SK-N-MC (cell line): ENCODE results near the gene MIEF1.
A peak's percentile ranks its signal among the peaks of the same experiment; 100 is the strongest.

Experiments used
- DNase-seq: peaks from one replicate; pipeline ENCODE4 v3.0.0-alpha.2; 2011; ENCODE audit warnings: low read depth, low spot score
- H3K27ac ChIP-seq: fragments of 200-600 bp; sonication (generic); 2 replicates; pipeline ENCODE4 v1.5.1; 2016; ENCODE audit warnings: mixed run types
- H3K36me3 ChIP-seq: fragments of 200-600 bp; sonication (generic); 2 replicates; pipeline ENCODE4 v1.6.1; 2017; ENCODE audit warnings: antibody characterized with exemption, low read length, mixed read lengths; ENCODE audit not compliant: insufficient read depth
- H3K4me3 ChIP-seq: fragments of 200-600 bp; sonication (generic); 2 replicates; pipeline ENCODE4 v1.5.1; 2016
- H3K9ac ChIP-seq: fragments of 200-600 bp; sonication (generic); 2 replicates; pipeline ENCODE4 v1.8.0; 2017; ENCODE audit warnings: mixed run types, mixed read lengths; ENCODE audit not compliant: insufficient read length
- H3K9me3 ChIP-seq: fragments of 200-600 bp; sonication (generic); 2 replicates; pipeline ENCODE4 v1.6.1; 2017; ENCODE audit warnings: low read depth, mild to moderate bottlenecking, antibody characterized with exemption, low read length, moderate library complexity, mixed read lengths
- EZH2 ChIP-seq: fragments of 200-600 bp; sonication (generic); IDR thresholded peaks from one replicate; pipeline ENCODE4 v1.6.1; 2017; ENCODE audit warnings: antibody characterized with exemption
- FOXP2 ChIP-seq: optimal IDR thresholded peaks from 2 replicates; pipeline ENCODE3; 2011; ENCODE audit warnings: mild to moderate bottlenecking, moderate library complexity; ENCODE audit not compliant: insufficient read depth; ENCODE audit errors: extremely low read length, control extremely low read depth
- POLR2AphosphoS5 ChIP-seq: IDR thresholded peaks from 2 replicates; pipeline ENCODE4 v1.6.1; 2012; ENCODE audit warnings: mild to moderate bottlenecking, low read depth, low read length, borderline replicate concordance

MIEF1 gene

GRCh38 chr22:39481595-39481994 lies 20.5 kb upstream of the MIEF1 start:
- H3K27ac ChIP-seq, result no peak overlapping the region
- H3K36me3 ChIP-seq, result no peaks in the 10 kb centered on the region
- no peak for TF ChIP-seq POLR2AphosphoS5
- H3K4me3 ChIP-seq, result no peak overlapping the region
- H3K9ac ChIP-seq, result no peak overlapping the region
- H3K9me3 ChIP-seq, result no peaks in the 10 kb centered on the region
- no peak for DNase-seq

GRCh38 chr22:39482768-39483167 lies 19.3 kb upstream of the MIEF1 start:
- H3K27ac ChIP-seq, result no peak overlapping the region
- DNase-seq, result no peak
- no peak overlapping the region for H3K9ac ChIP-seq
- no peak for TF ChIP-seq EZH2
- no peak for TF ChIP-seq POLR2AphosphoS5
- TF ChIP-seq FOXP2, result no peak
- H3K4me3 ChIP-seq, result no peak overlapping the region
- H3K9me3 ChIP-seq, result no peaks in the 10 kb centered on the region
- no peaks in the 10 kb centered on the region for H3K36me3 ChIP-seq

GRCh38 chr22:39486951-39487825 lies 14.9 kb upstream of the MIEF1 start:
- no peak for DNase-seq
- Histone ChIP-seq H3K36me3 (no peaks in the 10 kb centered on the region), H3K27ac (no peak overlapping the region), H3K4me3 (no peak overlapping the region), H3K9me3 (no peaks in the 10 kb centered on the region), H3K9ac (no peak overlapping the region)
- no peak for TF ChIP-seq FOXP2
- TF ChIP-seq POLR2AphosphoS5, result no peak
- TF ChIP-seq EZH2, result no peak

- H3K27ac ChIP-seq, result no peak overlapping the region
- no peaks in the 10 kb centered on the region for H3K9me3 ChIP-seq
- no peak overlapping the region for H3K9ac ChIP-seq
- no peaks in the 10 kb centered on the region for H3K36me3 ChIP-seq
- TF ChIP-seq POLR2AphosphoS5 (no peak), EZH2 (no peak), FOXP2 (no peak)
- no peak overlapping the region for H3K4me3 ChIP-seq
- no peak for DNase-seq
These were observed 14.1 kb upstream of the MIEF1 start for GRCh38 chr22:39487826-39488520.

GRCh38 chr22:39488563-39489083 lies 13.5 kb upstream of the MIEF1 start:
- H3K9ac ChIP-seq, result no peak overlapping the region

GRCh38 chr22:39489094-39490068 lies 12.7 kb upstream of the MIEF1 start:
- TF ChIP-seq POLR2AphosphoS5, result no peak
- TF ChIP-seq FOXP2, result no peak
- no peak for TF ChIP-seq EZH2
- no peaks in the 10 kb centered on the region for H3K36me3 ChIP-seq
- H3K27ac ChIP-seq, result no peak overlapping the region
- no peak overlapping the region for H3K9ac ChIP-seq
- H3K9me3 ChIP-seq, result no peaks in the 10 kb centered on the region
- no peak for DNase-seq
- 0 out of 2 replicates have a peak overlapping the region, but pooled peaks have one; percentile 17 for H3K4me3 ChIP-seq

More at GRCh38 chr22:39488563-39489083, 13.5 kb upstream of the MIEF1 start:
- no peak for DNase-seq
- no peak for TF ChIP-seq FOXP2
- Histone ChIP-seq H3K4me3 (no peak overlapping the region), H3K27ac (no peak overlapping the region), H3K9me3 (no peaks in the 10 kb centered on the region), H3K36me3 (no peaks in the 10 kb centered on the region)

GRCh38 chr22:39490135-39490798 lies 11.8 kb upstream of the MIEF1 start:
- Histone ChIP-seq H3K9me3 (no peaks in the 10 kb centered on the region), H3K9ac (no peak overlapping the region), H3K4me3 (0 out of 2 replicates have a peak overlapping the region, but pooled peaks have one; percentile 17), H3K27ac (no peak overlapping the region), H3K36me3 (no peaks in the 10 kb centered on the region)
- TF ChIP-seq FOXP2 (no peak), POLR2AphosphoS5 (no peak), EZH2 (no peak)
- DNase-seq, result peak; percentile 65
